K562 (cell line): ENCODE results near the gene AMH. TPM values are rescaled to one million over a fixed set of nuclear protein-coding genes. Genes with fewer than 3 reads are reported as not detected.

Experiments
- ATF1 ChIP-seq, 2 experiments: fragments of 450-650 bp in 1 of 2; IDR thresholded peaks; 2 replicates each; pipeline ENCODE4 v1.6.1; 2016; ENCODE audit warnings: missing compliant biosample characterization in 1 of 2, missing genetic modification characterization in 1 of 2
- CCNT2 ChIP-seq: IDR thresholded peaks from 2 replicates; pipeline ENCODE4 v1.6.1; 2011; ENCODE audit warnings: borderline replicate concordance, low read depth, mild to moderate bottlenecking, moderate library complexity, mixed read lengths, low read length; ENCODE audit not compliant: insufficient read length; ENCODE audit errors: extremely low read depth
- ELF4 ChIP-seq: fragments of 450-650 bp; formaldehyde crosslinking; IDR thresholded peaks from 2 replicates; pipeline ENCODE4 v1.4.0; 2022; ENCODE audit warnings: missing genetic modification characterization
- EP400 ChIP-seq: fragments of 450-650 bp; IDR thresholded peaks from 2 replicates; pipeline ENCODE4 v1.6.1; 2017; ENCODE audit warnings: antibody characterized with exemption, mild to moderate bottlenecking, moderate library complexity
- HEY1 ChIP-seq: fragments of 250-450 bp; sonication (Bioruptor Pico); IDR thresholded peaks from 2 replicates; pipeline ENCODE4 v1.5.0; 2020; ENCODE audit warnings: mild to moderate bottlenecking, moderate library complexity, borderline replicate concordance
- RBFOX2 ChIP-seq: fragments of 200-400 bp; formaldehyde crosslinking; IDR thresholded peaks from 2 replicates; pipeline ENCODE4 v1.6.1; 2017; ENCODE audit warnings: low read depth, mild to moderate bottlenecking, low read length, moderate library complexity
- ZNF165 ChIP-seq: fragments of 250-450 bp; sonication (Bioruptor Pico); IDR thresholded peaks from 2 replicates; pipeline ENCODE4 v1.4.0; 2020; ENCODE audit warnings: borderline replicate concordance
- ZNF263 ChIP-seq: sonication (generic); formaldehyde crosslinking; IDR thresholded peaks from 2 replicates; pipeline ENCODE4 v1.8.0; 2022; ENCODE audit warnings: mild to moderate bottlenecking, missing genetic modification reagents, borderline replicate concordance
- polyA plus RNA-seq, 8 experiments: library from polyadenylated mRNA; depleted of rRNA in 4 of 8; stranded (reverse) in 5 of 8; unstranded in 3 of 8; fragments of >200 nt; fragmentation: Nextera tagmentation in 2 of 8; fragmentation: Illumina TruSeq in 1 of 8; extraction: Ambion mirVana in 2 of 8; extraction: Trizol in 1 of 8; gene quantifications; 2 replicates each; pipeline versions ENCODE4 v1.2.1 to v1.2.3, GENCODE V29; 2011 to 2014; ENCODE audit warnings: inconsistent platforms in 1 of 8, missing spikeins in 1 of 8
- total RNA-seq, 7 experiments: library from RNA; depleted of rRNA in 6 of 7; stranded (reverse); fragments of >200 nt in 6 of 7; fragmentation: Illumina TruSeq in 2 of 7; extraction: Trizol in 2 of 7; gene quantifications; 2 replicates each; pipeline versions ENCODE4 v1.2.1 to v1.2.3, GENCODE V29; 2011 to 2021; ENCODE audit warnings: low replicate concordance in 1 of 7
- TF ChIP-seq, protein P1 (sequence below): fragments of 200-800 bp; sonication (Bioruptor generic); IDR thresholded peaks from 2 replicates; pipeline ENCODE4 v1.6.1; 2016; ENCODE audit warnings: missing genetic modification characterization, missing compliant biosample characterization
- TF ChIP-seq, protein P2 (sequence below): fragments of 450-650 bp; formaldehyde crosslinking; conservative IDR thresholded peaks from 2 replicates; pipeline ENCODE4 v1.4.0; 2022; ENCODE audit warnings: mild to moderate bottlenecking, missing genetic modification characterization
- TF ChIP-seq, protein P3 (sequence below): IDR thresholded peaks from 2 replicates; pipeline ENCODE4 v1.6.1; 2011; ENCODE audit warnings: borderline replicate concordance, low read depth, mild to moderate bottlenecking, moderate library complexity, low read length; ENCODE audit not compliant: insufficient read depth, poor library complexity, severe bottlenecking
- TF ChIP-seq, protein P4 (sequence below): fragments of 450-650 bp; conservative IDR thresholded peaks from 2 replicates; pipeline ENCODE4 v1.6.1; 2016; ENCODE audit warnings: missing genetic modification characterization, low read depth, mild to moderate bottlenecking, missing compliant biosample characterization, moderate library complexity
- TF ChIP-seq, protein P5 (sequence below): fragments of 250-450 bp; sonication (Bioruptor Pico); IDR thresholded peaks from 2 replicates; pipeline ENCODE4 v1.9.0; 2021; ENCODE audit warnings: mild to moderate bottlenecking, inconsistent platforms

The AMH gene
- total and polyA plus RNA-seq, 9 of the 15 experiments (the other 6 are each of a cell fraction or from before 2014, with no cell fraction given), result 0.29 to 27.4 (median 2.6) TPM; not detected in 2

DNA sequence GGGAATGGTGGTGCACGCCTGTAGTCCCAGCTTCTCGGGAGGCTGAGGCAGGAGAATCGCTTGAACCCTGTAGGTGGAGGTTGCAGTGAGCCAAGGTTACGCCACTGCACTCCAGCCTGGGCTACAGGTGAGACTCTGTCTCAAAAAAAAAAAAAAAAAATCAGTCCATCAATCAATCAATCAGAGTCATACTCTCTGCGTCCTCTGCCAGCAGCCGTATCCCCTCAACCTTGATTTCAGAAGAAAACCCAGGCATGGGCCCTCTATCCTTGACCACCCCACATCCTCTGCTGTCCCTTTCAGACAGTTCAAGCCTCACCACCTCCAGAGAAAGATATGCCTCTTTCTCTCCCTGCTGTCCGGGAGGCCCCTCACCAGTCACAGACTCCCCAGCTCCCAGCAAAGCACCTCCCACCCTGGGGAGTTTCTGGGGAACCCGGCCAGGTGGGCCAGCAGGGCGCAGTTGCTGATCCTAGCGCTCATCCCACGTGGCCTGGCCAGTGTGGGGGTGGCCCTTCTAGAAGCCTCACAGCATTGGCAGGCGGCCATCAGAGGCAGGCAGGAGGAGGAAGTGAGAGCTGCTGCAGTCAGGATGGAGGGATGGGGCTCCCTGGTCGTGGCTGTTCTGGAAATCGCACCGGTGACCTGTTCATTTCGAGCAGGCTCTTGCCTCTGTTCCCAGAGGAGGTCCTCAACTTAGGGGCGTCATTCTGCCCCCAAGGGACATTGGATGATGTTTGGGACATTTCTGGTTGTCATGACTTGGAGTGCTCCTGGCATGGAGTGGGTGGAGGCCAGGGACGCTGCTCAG, 17.3 kb downstream of the AMH start (continued):
- peak; percentile 52 for TF ChIP-seq CCNT2
- TF ChIP-seq, protein P1, sequence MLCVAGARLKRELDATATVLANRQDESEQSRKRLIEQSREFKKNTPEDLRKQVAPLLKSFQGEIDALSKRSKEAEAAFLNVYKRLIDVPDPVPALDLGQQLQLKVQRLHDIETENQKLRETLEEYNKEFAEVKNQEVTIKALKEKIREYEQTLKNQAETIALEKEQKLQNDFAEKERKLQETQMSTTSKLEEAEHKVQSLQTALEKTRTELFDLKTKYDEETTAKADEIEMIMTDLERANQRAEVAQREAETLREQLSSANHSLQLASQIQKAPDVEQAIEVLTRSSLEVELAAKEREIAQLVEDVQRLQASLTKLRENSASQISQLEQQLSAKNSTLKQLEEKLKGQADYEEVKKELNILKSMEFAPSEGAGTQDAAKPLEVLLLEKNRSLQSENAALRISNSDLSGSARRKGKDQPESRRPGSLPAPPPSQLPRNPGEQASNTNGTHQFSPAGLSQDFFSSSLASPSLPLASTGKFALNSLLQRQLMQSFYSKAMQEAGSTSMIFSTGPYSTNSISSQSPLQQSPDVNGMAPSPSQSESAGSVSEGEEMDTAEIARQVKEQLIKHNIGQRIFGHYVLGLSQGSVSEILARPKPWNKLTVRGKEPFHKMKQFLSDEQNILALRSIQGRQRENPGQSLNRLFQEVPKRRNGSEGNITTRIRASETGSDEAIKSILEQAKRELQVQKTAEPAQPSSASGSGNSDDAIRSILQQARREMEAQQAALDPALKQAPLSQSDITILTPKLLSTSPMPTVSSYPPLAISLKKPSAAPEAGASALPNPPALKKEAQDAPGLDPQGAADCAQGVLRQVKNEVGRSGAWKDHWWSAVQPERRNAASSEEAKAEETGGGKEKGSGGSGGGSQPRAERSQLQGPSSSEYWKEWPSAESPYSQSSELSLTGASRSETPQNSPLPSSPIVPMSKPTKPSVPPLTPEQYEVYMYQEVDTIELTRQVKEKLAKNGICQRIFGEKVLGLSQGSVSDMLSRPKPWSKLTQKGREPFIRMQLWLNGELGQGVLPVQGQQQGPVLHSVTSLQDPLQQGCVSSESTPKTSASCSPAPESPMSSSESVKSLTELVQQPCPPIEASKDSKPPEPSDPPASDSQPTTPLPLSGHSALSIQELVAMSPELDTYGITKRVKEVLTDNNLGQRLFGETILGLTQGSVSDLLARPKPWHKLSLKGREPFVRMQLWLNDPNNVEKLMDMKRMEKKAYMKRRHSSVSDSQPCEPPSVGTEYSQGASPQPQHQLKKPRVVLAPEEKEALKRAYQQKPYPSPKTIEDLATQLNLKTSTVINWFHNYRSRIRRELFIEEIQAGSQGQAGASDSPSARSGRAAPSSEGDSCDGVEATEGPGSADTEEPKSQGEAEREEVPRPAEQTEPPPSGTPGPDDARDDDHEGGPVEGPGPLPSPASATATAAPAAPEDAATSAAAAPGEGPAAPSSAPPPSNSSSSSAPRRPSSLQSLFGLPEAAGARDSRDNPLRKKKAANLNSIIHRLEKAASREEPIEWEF (CRISPR knock-in tag), result no peak
- TF ChIP-seq ELF4 (CRISPR knock-in tag), result no peak
- TF ChIP-seq, protein P2, sequence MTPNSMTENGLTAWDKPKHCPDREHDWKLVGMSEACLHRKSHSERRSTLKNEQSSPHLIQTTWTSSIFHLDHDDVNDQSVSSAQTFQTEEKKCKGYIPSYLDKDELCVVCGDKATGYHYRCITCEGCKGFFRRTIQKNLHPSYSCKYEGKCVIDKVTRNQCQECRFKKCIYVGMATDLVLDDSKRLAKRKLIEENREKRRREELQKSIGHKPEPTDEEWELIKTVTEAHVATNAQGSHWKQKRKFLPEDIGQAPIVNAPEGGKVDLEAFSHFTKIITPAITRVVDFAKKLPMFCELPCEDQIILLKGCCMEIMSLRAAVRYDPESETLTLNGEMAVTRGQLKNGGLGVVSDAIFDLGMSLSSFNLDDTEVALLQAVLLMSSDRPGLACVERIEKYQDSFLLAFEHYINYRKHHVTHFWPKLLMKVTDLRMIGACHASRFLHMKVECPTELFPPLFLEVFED, result no peak
- TF ChIP-seq EP400, result peak; percentile 84
- peak; percentile 73 for TF ChIP-seq RBFOX2
- TF ChIP-seq ATF1 (CRISPR knock-in tag; IDR thresholded peaks at IDR 0.05), result no peak
- 0 out of 2 replicates have a peak, but pooled peaks have one; percentile 29 for TF ChIP-seq ATF1 (tag; IDR thresholded peaks at IDR 0.05)
- TF ChIP-seq, protein P3, sequence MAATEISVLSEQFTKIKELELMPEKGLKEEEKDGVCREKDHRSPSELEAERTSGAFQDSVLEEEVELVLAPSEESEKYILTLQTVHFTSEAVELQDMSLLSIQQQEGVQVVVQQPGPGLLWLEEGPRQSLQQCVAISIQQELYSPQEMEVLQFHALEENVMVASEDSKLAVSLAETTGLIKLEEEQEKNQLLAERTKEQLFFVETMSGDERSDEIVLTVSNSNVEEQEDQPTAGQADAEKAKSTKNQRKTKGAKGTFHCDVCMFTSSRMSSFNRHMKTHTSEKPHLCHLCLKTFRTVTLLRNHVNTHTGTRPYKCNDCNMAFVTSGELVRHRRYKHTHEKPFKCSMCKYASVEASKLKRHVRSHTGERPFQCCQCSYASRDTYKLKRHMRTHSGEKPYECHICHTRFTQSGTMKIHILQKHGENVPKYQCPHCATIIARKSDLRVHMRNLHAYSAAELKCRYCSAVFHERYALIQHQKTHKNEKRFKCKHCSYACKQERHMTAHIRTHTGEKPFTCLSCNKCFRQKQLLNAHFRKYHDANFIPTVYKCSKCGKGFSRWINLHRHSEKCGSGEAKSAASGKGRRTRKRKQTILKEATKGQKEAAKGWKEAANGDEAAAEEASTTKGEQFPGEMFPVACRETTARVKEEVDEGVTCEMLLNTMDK, result no peak
- TF ChIP-seq, protein P4, sequence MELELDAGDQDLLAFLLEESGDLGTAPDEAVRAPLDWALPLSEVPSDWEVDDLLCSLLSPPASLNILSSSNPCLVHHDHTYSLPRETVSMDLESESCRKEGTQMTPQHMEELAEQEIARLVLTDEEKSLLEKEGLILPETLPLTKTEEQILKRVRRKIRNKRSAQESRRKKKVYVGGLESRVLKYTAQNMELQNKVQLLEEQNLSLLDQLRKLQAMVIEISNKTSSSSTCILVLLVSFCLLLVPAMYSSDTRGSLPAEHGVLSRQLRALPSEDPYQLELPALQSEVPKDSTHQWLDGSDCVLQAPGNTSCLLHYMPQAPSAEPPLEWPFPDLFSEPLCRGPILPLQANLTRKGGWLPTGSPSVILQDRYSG, result no peak
- no peak for TF ChIP-seq ZNF165 (CRISPR knock-in tag)
- TF ChIP-seq ZNF263, result peak; percentile 36; the same call in 1 of the 2 replicates
- no peak for TF ChIP-seq HEY1 (CRISPR knock-in tag)
- TF ChIP-seq, protein P5, sequence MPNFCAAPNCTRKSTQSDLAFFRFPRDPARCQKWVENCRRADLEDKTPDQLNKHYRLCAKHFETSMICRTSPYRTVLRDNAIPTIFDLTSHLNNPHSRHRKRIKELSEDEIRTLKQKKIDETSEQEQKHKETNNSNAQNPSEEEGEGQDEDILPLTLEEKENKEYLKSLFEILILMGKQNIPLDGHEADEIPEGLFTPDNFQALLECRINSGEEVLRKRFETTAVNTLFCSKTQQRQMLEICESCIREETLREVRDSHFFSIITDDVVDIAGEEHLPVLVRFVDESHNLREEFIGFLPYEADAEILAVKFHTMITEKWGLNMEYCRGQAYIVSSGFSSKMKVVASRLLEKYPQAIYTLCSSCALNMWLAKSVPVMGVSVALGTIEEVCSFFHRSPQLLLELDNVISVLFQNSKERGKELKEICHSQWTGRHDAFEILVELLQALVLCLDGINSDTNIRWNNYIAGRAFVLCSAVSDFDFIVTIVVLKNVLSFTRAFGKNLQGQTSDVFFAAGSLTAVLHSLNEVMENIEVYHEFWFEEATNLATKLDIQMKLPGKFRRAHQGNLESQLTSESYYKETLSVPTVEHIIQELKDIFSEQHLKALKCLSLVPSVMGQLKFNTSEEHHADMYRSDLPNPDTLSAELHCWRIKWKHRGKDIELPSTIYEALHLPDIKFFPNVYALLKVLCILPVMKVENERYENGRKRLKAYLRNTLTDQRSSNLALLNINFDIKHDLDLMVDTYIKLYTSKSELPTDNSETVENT (CRISPR knock-in tag), result no peak
